GM19452 (cell line): ENCODE results near the gene SLC31A2.

Experiments
- ATAC-seq: cut with Tn5 transposase; IDR thresholded peaks from one replicate; pipeline ENCODE4 v1.9.1; 2021; ENCODE audit not compliant: unreplicated experiment

The SLC31A2 gene

DNA sequence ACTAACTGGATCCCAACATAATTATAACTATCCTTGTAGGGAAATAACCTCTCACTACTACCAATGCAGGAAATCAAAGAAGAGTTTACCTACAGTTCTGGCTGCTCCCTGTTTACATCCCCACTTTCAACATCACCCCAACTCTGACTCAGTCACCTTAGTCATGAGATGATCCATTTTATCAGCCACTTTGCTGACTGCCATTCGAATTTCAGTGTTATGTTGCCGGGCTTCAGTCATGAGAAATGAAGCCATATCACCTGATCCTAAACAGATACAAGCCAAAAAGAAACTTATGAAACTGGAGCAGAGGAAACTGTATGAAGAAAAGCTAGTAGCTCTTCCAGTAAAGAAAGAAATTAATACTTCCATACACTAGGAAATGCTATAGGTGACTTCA is 33.7 kb downstream of the SLC31A2 start:
- no peak for ATAC-seq

DNA sequence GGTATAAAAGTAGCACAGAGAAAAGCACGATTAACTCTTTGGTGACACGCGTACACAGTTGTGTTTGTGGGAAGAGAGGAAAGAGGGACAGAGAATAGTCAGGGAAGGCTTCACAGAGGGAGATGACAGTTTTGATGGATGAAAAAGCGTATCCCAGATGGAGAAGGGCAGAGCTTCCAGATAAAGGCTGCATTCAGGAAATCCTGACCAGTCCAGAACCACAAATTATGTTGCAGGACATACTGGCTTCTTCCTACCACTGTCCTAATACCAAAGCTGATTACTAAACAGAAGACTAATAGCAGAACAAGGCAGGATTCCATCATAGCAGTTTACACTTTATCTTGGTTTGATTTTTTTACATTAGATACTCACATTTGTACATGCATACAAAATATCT is 34.5 kb downstream of the SLC31A2 start:
- no peak for ATAC-seq

DNA sequence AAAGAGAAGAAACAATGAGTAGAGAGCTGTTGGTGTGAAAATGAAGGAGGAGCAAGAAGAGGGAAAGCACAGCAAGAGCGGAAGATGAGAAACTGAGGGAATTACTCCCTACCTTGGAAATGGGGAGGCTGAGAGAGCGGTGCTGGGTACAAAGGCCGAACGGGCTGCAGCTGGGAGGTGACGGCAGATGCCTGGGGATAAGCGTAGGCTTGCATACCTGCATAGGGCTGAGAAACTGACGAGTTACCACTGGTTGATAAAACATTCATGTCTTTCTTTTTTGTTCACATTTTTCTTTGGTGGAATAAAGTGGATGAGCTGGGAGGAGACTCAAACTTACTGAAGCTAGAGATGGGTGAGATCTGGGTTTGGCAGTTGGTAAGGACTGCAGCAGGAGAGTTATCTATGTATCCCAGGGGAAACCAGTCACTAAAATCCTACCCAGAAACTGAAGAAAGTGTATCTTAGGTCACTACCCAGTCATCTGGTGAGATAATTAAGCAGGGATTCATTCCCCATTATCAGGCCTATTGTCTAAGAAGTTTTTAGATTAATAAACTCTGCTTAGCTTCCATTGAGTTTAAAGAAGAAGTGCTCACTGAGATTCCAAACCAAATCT is 35.4 kb downstream of the SLC31A2 start:
- ATAC-seq = no peak

DNA sequence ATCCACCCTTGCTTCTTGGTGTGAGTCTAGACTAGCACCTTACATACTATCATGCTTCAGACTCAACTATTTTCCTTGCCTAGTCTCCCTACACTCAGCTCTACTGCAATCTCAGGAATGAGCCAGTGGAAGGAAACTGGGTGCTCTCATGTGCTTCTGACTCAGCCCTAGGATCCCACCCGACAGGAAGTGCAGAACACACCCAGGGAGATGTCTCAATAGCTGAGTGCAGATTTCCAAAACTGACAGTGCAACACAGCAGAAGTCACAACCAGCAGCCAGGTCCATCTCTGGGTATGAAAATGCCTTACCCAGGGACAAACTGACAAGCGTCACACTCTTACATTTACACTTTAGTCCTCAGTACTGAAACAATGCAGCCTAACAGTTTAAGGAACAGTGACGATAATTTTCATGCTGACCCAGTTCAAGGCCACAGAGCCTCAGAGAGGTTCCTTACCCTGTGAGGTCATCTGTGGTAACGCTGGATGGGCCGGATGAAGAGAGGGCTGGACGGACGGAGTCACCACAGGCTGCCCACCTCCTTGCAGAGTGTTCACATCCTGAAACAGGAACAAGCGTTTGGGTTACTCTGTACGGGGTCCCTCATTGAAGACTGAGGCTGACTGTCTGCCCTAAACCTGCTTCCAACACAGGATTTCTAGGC is 37.3 kb downstream of the SLC31A2 start:
- ATAC-seq = no peak

DNA sequence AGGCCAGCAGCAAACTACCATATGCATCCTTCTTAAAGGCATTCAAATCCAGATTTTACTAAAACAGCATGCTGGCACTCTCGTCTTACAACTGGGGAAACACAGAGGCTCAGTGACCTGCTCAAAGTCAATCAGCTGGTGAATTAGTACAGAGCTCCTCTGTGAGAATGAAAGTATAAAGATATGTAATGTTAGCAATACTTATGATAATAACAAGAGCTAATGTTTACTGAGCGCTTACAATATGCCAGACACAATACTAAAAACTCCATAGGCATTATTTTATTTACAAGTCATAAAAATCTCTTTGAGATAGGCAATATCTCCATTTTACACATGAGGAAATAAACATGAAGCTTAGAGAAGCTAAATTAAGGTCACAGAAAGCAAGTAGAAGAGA is 41.6 kb downstream of the SLC31A2 start:
- ATAC-seq = no peak

DNA sequence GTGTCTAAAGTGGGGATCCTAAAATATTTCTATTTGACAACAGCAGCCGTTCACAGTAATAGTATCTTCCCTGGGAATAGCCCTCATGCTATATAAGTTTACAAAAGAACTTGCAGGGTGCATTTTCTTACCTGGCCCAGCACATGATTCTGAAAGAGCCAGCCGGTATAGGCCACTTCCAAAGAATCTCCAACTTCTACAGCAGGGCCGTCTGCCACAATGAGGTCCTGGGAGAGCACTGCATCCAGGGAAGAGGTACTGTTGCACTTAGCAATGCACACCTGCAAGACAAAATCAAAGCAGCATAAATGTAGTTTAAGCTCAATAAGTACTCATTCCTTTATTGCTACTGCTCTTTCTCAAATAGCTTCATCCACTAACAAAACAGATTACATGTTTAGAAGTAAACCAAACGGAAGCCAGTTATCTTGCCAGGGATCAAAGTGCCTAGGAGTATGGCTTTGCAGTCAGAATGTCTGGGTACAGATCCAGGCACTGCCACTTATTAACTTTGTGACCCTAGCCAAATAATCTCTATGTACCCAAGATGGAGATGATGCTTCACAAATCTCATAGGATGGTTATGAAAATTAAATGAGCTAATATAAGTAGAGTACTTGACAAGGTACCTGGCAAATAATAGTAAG is 49.0 kb downstream of the SLC31A2 start:
- ATAC-seq = no peak

DNA sequence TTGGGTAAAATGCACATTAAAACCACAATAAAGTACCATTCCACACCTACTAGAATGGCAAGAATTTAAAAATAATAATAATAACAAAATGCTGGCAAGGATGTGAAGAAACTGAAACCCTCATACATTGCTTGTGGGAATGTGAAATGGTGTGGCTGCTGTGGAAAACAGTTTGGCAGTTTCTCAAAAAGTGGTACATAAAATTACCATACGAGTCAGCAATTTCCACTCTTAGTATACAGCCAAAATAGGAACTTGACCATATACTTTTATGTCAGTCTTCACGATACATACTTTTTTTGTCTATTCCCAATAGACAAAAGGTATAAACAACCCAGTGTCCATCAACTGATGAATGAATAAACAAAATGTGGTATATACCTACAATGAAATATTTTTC is 54.6 kb downstream of the SLC31A2 start:
- ATAC-seq = no peak

DNA sequence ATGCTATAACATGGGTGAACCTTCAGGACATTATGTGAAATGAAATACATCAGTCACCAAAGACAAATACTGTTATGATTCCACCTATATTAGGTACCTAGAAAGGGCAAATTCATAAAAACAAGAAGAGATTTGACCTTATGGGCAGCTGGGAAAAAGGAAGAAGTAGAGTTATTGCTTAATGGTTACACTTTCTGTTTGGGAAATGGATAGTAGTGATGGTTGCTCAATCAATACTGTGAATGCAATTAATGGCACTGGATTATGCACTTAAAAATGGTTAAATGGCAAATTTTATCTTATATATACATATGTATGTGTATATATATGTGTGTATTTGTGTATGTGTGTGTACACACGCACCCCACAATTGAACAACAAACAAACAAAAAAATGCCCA is 55.1 kb downstream of the SLC31A2 start:
- no peak for ATAC-seq

DNA sequence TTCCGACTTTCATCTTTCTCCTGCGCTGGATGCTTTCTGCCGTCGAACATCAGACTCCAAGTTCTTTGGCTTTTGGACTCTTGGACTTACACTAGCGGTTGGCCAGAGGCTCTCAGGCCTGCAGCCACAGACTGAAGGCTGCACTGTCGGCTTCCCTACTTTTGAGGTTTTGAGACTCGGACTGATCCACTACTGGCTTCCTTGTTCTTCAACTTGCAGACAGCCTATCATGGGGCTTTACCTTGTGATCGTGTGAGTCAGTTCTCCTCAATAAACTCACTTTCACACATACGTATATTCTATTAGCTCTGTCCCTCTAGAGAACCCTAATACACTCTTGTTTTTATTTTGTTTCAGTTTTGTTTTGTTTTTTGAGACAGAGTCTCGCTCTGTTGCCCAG is 60.0 kb downstream of the SLC31A2 start:
- ATAC-seq = no peak
